BJ (cell line): ENCODE data around the gene CLCN1. TPM values are rescaled to one million over a fixed set of nuclear protein-coding genes. Genes with fewer than 3 reads are reported as not detected.

Experiments
- CTCF ChIA-PET: fragments of 350-600 bp; formaldehyde crosslinking; extraction: SDS; loops from one replicate; lab custom pipeline; 2021; ENCODE audit warnings: antibody characterized with exemption, inconsistent platforms; lab: Yijun Ruan, JAX
- POLR2A ChIA-PET: fragments of 300-600 bp; sonication (Branson Sonifier 250); formaldehyde crosslinking; extraction: SDS; loops from one replicate; lab custom pipeline; 2021; ENCODE audit warnings: antibody characterized with exemption; lab: Charles Lee
- DNase-seq: peaks from one replicate; pipeline ENCODE4 v3.0.0-alpha.2; 2011; ENCODE audit warnings: low read depth
- H3K27me3 ChIP-seq: 2 replicates; pipeline ENCODE4 v1.6.0; 2011; ENCODE audit warnings: low read length; ENCODE audit not compliant: control insufficient read depth, insufficient read depth
- H3K36me3 ChIP-seq: 2 replicates; pipeline ENCODE4 v1.5.1; 2011; ENCODE audit warnings: low read length; ENCODE audit not compliant: control insufficient read depth, insufficient read depth
- H3K4me3 ChIP-seq: 2 replicates; pipeline ENCODE4 v1.5.1; 2011; ENCODE audit warnings: low read depth, mild to moderate bottlenecking, control low read depth, low read length
- CTCF ChIP-seq: IDR thresholded peaks from 2 replicates; pipeline ENCODE4 v1.5.1; 2011; ENCODE audit warnings: low read depth, mild to moderate bottlenecking, control low read depth, inconsistent platforms, low read length, moderate library complexity; ENCODE audit not compliant: insufficient read depth
- polyA plus RNA-seq: library from polyadenylated mRNA; depleted of rRNA; stranded (reverse); fragments of >200 nt; gene quantifications from 2 replicates; pipeline ENCODE4 v1.2.3, GENCODE V29; 2011

Gene CLCN1
- polyA plus RNA-seq, 1 experiment = not detected

- CTCF ChIA-PET = interaction anchor here (1.2 to 4.6 kb wide), 3 partner anchors 9 to 128 kb away, joined by 3 to 30 read pairs (median 4); no protein-coding TSS in a partner anchor
- no peak for TF ChIP-seq CTCF
- no peak for DNase-seq
- POLR2A ChIA-PET = no interaction called here
- Histone ChIP-seq H3K36me3 (no peaks in the 10 kb centered on the region), H3K4me3 (no peak overlapping the region), H3K27me3 (peaks cover 9% of the 10 kb centered on the region)
These were observed 52.5 kb downstream of the CLCN1 start for GRCh38 chr7:143368387-143368786.

GRCh38 chr7:143369678-143370651, 54.1 kb downstream of the CLCN1 start:
- H3K4me3 ChIP-seq = no peak overlapping the region
- H3K36me3 ChIP-seq = no peaks in the 10 kb centered on the region
- no peak for DNase-seq
- no peaks in the 10 kb centered on the region; the same call in 1 of the 2 replicates for H3K27me3 ChIP-seq
- ChIA-PET CTCF (interaction anchor here (0.6 to 4.6 kb wide), 6 partner anchors 8 to 147 kb away, joined by 3 to 30 read pairs (median 4); no protein-coding TSS in a partner anchor), POLR2A (no interaction called here)
- no peak for TF ChIP-seq CTCF

- no peak overlapping the region for H3K4me3 ChIP-seq
- H3K27me3 ChIP-seq = no peaks in the 10 kb centered on the region; the same call in 1 of the 2 replicates
- TF ChIP-seq CTCF = no peak
- CTCF ChIA-PET = interaction anchor here (1.1 to 4.6 kb wide), 3 partner anchors 8 to 109 kb away, joined by 3 to 30 read pairs (median 3); partner anchors contain the start of gene GSTK1
- POLR2A ChIA-PET = no interaction called here
- no peak for DNase-seq
- no peaks in the 10 kb centered on the region for H3K36me3 ChIP-seq
These were observed 56.2 kb downstream of the CLCN1 start for GRCh38 chr7:143372070-143372469.

- Histone ChIP-seq H3K4me3 (no peak overlapping the region), H3K27me3 (no peaks in the 10 kb centered on the region), H3K36me3 (no peaks in the 10 kb centered on the region)
- TF ChIP-seq CTCF = no peak
- ChIA-PET CTCF (interaction anchor here (1.1 kb wide), 1 partner anchor 110 kb away, joined by 3 read pairs; the partner anchor contains the start of gene GSTK1), POLR2A (no interaction called here)
- no peak for DNase-seq
These were observed 57.4 kb downstream of the CLCN1 start for GRCh38 chr7:143373255-143373794.

- TF ChIP-seq CTCF = no peak
- DNase-seq = no peak
- Histone ChIP-seq H3K36me3 (no peaks in the 10 kb centered on the region), H3K27me3 (no peaks in the 10 kb centered on the region), H3K4me3 (no peak overlapping the region)
- POLR2A ChIA-PET = no interaction called here
- CTCF ChIA-PET = interaction anchor here (0.8 to 2.1 kb wide), 3 partner anchors 10 to 37 kb away, joined by 3 to 8 read pairs (median 3); no protein-coding TSS in a partner anchor
These were observed 58.6 kb downstream of the CLCN1 start for GRCh38 chr7:143374561-143374960.
